ENCODE data around the gene FASTKD2. TPM values are rescaled to one million over a fixed set of nuclear protein-coding genes. Genes with fewer than 3 reads are reported as not detected.
A peak's percentile ranks its signal among the peaks of the same experiment; 100 is the strongest.

Gene FASTKD2
- total and polyA plus RNA-seq, 2 of the 8 experiments (the other 6 are each of a cell fraction or from before 2014, with no cell fraction given) = 35.7 to 38.5 TPM

DNA sequence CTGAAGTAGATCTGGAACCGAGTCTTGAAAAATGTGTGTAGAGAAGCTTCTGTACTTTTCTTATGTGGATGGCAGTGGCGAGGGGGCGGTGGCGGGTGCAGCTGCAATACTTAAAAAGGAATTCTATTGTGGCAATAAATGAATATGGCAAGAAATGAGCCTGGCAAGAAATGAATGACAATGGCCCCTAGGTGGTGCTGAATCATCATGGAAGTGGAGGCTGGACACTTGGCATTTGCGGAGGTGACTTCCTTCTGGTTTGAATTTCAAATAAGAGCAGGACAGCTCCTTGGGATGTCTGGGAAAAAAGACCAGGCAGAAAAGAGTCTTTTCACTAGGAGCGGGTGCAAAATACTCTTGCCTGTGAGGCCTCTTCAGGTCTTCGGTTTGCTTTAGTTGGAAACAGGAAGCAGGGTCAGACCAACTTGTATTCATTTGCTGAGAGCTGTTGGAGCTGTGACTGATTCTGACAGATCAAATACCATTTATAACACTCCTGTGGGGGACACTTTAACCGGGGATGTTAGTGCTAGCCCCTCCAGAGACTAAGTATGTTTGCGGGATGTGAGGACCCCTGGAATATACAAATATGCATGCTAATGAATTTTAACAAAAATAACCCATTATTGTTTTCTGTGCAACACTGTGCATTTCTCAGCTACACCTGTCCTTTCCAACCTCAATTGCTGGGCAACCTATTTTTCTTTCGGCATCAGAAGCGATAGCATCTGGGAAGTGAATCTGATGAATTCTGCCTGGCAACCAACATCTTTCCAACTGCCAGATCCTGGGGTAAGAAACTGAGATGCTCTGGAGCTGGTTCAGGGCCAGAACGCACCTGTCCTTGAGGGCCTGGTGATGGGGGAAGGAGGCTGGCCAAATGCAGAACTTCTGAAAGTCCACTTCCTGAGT, 35.4 kb downstream of the FASTKD2 start (continued):
- no peak for TF ChIP-seq SAP30 (IDR thresholded peaks at IDR 0.05; ENCODE audit: insufficient read depth, insufficient replicate concordance, low read length)
- TF ChIP-seq POLR2A (IDR thresholded peaks at IDR 0.05; ENCODE audit: control extremely low read depth in 1 of 2, low read depth in 2 of 2, low read length in 2 of 2) = no peak
- no peak for TF ChIP-seq ASH2L (IDR thresholded peaks at IDR 0.05; ENCODE audit: low read length)
- TF ChIP-seq TBP (IDR thresholded peaks at IDR 0.05; ENCODE audit: low read depth, low read length) = no peak
- TF ChIP-seq EP300 (IDR thresholded peaks at IDR 0.05; ENCODE audit: borderline replicate concordance in 1 of 2, low read depth in 2 of 2, low read length in 2 of 2) = no peak
- TF ChIP-seq SP4 (IDR thresholded peaks at IDR 0.05; ENCODE audit: low read length) = no peak
- TF ChIP-seq SP1 (IDR thresholded peaks at IDR 0.05; ENCODE audit: low read depth, low read length) = no peak
- TF ChIP-seq SP2 (IDR thresholded peaks at IDR 0.05; ENCODE audit: low read length) = no peak
- TF ChIP-seq RFX5 (IDR thresholded peaks at IDR 0.05; ENCODE audit: borderline replicate concordance, low read depth, low read length) = peak; percentile 63; the same call in 1 of the 2 replicates
- no peak for TF ChIP-seq TCF12 (IDR thresholded peaks at IDR 0.05; ENCODE audit: low read depth, low read length)
- no peak for TF ChIP-seq USF2 (IDR thresholded peaks at IDR 0.05; ENCODE audit: low read length)
- TF ChIP-seq TEAD4 (IDR thresholded peaks at IDR 0.05; ENCODE audit: low read depth, low read length) = peak; percentile 22; the same call in 1 of the 2 replicates
- TF ChIP-seq CTCF (IDR thresholded peaks at IDR 0.05; ENCODE audit: control extremely low read depth in 1 of 3, insufficient read depth in 1 of 3, low read depth in 1 of 3, low read length in 3 of 3) = peak; percentile 31 to 68 (median 67)
- peak; percentile 91 for TF ChIP-seq RAD21 (IDR thresholded peaks at IDR 0.05 in 1 of 2, conservative IDR thresholded peaks at IDR 0.05 in 1 of 2; ENCODE audit: low read depth in 2 of 2, low read length in 2 of 2)
- no peak for TF ChIP-seq RXRA (IDR thresholded peaks at IDR 0.05; ENCODE audit: insufficient read depth, low read depth, low read length)

Measured in H1 (cell line).